RWPE2 (cell line): ENCODE results near the gene HOXD11.
A peak's percentile ranks its signal among the peaks of the same experiment; 100 is the strongest.

ENCODE experiments used
- ATAC-seq: fragments of 200-7000 bp; cut with Tn5 transposase; 3 replicates; pipeline ENCODE4 v1.9.1; 2021; ENCODE audit warnings: low read depth
- DNase-seq: peaks from one replicate; pipeline ENCODE4 v3.0.0-alpha.2; 2020; ENCODE audit warnings: low spot score
- H3K27ac ChIP-seq: fragments of 450-650 bp; 2 replicates; pipeline ENCODE4 v1.5.1; 2017; ENCODE audit warnings: mild to moderate bottlenecking; ENCODE audit not compliant: poor library complexity, severe bottlenecking
- H3K27me3 ChIP-seq: fragments of 250-450 bp; sonication (Bioruptor Pico); 2 replicates; pipeline ENCODE4 v1.5.1; 2021; ENCODE audit warnings: mild to moderate bottlenecking, moderate library complexity; ENCODE audit not compliant: insufficient read depth, poor library complexity, severe bottlenecking
- H3K36me3 ChIP-seq: fragments of 250-450 bp; sonication (Bioruptor Pico); 2 replicates; pipeline ENCODE4 v1.5.1; 2020; ENCODE audit warnings: low read depth, mild to moderate bottlenecking, moderate library complexity
- H3K4me1 ChIP-seq: fragments of 250-450 bp; sonication (Bioruptor Pico); 2 replicates; pipeline ENCODE4 v1.5.1; 2021; ENCODE audit warnings: mild to moderate bottlenecking, moderate library complexity; ENCODE audit not compliant: insufficient read depth, poor library complexity, severe bottlenecking
- H3K4me3 ChIP-seq: fragments of 250-450 bp; sonication (Bioruptor Pico); 2 replicates; pipeline ENCODE4 v1.5.1; 2021; ENCODE audit warnings: mild to moderate bottlenecking, moderate library complexity; ENCODE audit not compliant: severe bottlenecking
- H3K9me3 ChIP-seq: fragments of 250-450 bp; sonication (Bioruptor Pico); 2 replicates; pipeline ENCODE4 v1.5.1; 2021; ENCODE audit warnings: mild to moderate bottlenecking, moderate library complexity; ENCODE audit not compliant: severe bottlenecking
- TF ChIP-seq, protein P1 (sequence below): fragments of 450-650 bp; IDR thresholded peaks from one replicate; pipeline ENCODE4 v1.5.1; 2017; ENCODE audit warnings: mild to moderate bottlenecking, moderate library complexity; ENCODE audit not compliant: poor library complexity, severe bottlenecking

HOXD11 gene

DNA sequence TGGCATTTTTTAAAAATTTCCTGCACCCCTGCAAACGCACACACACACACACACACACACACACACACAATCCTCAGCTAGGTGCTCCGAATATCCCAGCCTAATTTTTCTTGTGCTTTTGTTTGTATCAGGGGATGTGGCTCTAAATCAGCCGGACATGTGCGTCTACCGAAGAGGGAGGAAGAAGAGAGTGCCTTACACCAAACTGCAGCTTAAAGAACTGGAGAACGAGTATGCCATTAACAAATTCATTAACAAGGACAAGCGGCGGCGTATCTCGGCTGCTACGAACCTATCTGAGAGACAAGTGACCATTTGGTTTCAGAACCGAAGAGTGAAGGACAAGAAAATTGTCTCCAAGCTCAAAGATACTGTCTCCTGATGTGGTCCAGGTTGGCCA, 12.7 kb upstream of the HOXD11 start:
- Histone ChIP-seq H3K27me3 (peaks cover 88% of the 10 kb centered on the region), H3K27ac (no peak overlapping the region), H3K36me3 (no peaks in the 10 kb centered on the region), H3K9me3 (no peaks in the 10 kb centered on the region), H3K4me1 (no peaks in the 10 kb centered on the region), H3K4me3 (no peak overlapping the region)
- DNase-seq (no peak), ATAC-seq (no peak)
- TF ChIP-seq, protein P1, sequence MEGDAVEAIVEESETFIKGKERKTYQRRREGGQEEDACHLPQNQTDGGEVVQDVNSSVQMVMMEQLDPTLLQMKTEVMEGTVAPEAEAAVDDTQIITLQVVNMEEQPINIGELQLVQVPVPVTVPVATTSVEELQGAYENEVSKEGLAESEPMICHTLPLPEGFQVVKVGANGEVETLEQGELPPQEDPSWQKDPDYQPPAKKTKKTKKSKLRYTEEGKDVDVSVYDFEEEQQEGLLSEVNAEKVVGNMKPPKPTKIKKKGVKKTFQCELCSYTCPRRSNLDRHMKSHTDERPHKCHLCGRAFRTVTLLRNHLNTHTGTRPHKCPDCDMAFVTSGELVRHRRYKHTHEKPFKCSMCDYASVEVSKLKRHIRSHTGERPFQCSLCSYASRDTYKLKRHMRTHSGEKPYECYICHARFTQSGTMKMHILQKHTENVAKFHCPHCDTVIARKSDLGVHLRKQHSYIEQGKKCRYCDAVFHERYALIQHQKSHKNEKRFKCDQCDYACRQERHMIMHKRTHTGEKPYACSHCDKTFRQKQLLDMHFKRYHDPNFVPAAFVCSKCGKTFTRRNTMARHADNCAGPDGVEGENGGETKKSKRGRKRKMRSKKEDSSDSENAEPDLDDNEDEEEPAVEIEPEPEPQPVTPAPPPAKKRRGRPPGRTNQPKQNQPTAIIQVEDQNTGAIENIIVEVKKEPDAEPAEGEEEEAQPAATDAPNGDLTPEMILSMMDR, result no peak

DNA sequence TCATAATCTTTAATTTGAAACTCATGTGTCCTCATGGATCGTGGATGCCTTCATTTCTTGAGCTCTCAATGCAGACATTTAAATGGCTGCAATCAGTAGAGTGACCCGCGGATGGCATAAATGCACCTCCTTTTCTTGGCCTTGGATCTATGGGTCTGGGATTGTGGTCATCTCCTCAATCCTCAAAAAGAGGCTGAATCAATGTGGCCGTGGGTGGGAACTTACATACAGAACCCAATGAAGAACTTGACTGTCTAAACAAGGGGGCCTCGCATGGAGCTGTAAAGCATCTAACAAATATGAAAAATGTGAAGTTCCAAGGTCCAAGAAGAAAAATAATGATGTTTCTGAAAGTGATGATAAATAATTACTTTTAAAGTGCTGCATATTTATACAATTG, 11.7 kb upstream of the HOXD11 start:
- Histone ChIP-seq H3K9me3 (no peaks in the 10 kb centered on the region), H3K4me3 (no peak overlapping the region), H3K4me1 (no peaks in the 10 kb centered on the region), H3K36me3 (no peaks in the 10 kb centered on the region), H3K27ac (no peak overlapping the region), H3K27me3 (peaks cover 78% of the 10 kb centered on the region)
- TF ChIP-seq, protein P1, result no peak
- DNase-seq, result no peak
- no peak for ATAC-seq

DNA sequence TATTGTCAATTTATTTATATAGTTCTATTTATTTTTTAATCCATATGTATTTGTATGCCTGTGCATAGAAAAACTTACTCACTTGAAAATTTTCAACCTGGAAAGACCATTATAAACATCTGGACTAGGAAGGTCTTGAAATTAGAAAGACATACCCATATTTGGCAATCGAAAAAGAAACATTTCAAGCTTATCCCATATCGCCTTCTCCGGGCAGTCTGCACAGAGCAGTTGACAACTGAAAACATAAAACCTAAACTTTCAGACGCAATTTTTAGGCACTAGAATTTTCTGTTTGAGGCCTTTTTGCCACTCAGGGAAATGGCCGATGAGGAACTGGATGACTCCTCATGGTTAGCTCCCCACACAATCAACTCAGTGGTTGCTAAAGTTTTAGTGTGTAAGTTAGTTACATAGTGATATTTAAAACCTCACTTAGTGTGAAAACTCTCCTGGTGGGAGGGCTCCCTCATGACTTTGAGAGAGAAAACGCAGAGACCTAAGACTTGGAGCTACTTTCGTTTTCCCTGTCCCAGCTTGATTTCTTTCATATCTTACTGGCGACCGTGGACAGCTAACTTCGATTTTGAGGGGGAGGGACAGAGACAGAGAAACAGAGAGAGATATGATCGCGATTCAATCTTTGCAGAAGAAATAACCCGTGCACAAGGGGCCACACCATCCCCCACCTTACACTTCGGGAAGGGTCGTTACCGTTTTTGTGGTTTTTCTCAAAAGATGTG, 10.7 kb upstream of the HOXD11 start:
- H3K36me3 ChIP-seq, result no peaks in the 10 kb centered on the region
- ATAC-seq, result no peak
- H3K27ac ChIP-seq, result no peak overlapping the region
- TF ChIP-seq, protein P1, result no peak
- DNase-seq, result no peak
- peaks cover 68% of the 10 kb centered on the region for H3K27me3 ChIP-seq
- no peaks in the 10 kb centered on the region for H3K4me1 ChIP-seq
- peak overlapping the region; percentile 45 for H3K4me3 ChIP-seq
- no peaks in the 10 kb centered on the region for H3K9me3 ChIP-seq

DNA sequence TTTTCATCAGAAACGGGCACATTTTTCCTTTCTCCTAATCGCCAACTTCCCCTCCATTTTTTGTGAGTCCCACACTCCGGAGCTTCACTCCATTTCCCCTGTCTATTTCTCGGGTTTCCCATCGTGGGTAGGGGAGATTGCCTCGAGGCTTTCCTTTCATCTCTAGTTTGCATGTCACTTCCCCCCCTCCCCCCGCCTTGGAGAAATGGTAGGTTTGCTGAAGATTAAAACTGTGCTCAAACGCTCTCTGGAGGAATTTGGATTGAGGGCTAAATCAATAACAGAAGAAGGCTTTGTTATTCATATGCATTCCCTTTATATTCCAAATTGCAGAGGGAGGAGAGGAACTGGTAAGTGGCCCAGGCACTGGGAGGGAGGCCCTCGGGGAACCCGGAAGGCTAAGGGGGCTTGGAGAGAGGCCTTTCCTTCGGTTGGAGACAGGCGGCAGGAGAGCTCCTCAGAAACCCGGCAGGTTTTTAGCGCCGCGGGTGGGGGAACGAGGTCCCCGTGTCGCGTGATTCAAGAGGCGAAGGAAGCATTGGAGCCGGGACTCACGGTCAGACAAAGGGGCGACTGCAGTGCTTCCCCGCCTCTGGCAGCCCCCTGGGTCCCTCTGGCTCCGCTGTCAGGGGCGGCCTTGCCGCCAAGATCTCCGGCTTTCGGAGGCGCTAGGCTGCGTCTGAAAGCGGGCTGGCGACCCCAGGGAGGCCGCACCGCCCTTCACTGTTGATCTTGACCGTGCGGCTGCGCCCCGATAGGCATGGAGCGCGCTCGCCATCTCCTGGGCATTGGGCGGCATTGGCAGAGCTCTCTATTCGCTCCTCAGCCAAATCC, 9.9 kb upstream of the HOXD11 start:
- TF ChIP-seq, protein P1, result peak; percentile 95
- Histone ChIP-seq H3K4me3 (peak overlapping the region; percentile 45), H3K4me1 (no peaks in the 10 kb centered on the region), H3K36me3 (no peaks in the 10 kb centered on the region), H3K9me3 (no peaks in the 10 kb centered on the region), H3K27ac (no peak overlapping the region), H3K27me3 (peaks cover 60% of the 10 kb centered on the region)
- DNase-seq (no peak), ATAC-seq (peak; percentile 85)
